HG03060 (cell line): ENCODE results near the gene PROK1.
"Not testable (repeated sequence)": the region's sequence is repeated elsewhere in the genome, so short reads cannot be mapped to it uniquely, and the experiment has no call there.

Experiments used
- ATAC-seq: cut with Tn5 transposase; IDR thresholded peaks from one replicate; pipeline ENCODE4 v1.9.1; 2021; ENCODE audit warnings: low read depth, moderate number of reproducible peaks; ENCODE audit not compliant: unreplicated experiment

Gene PROK1

GRCh38 chr1:110450929-110451328 lies at the start of gene PROK1:
TSS of gene PROK1 (plus strand) at chr1:110451149. CDS start at chr1:110451217, 68 bp downstream.
- no peak for ATAC-seq

- ATAC-seq, result no peak
Measured at GRCh38 chr1:110403805-110404204, 47.1 kb upstream of the PROK1 start.

GRCh38 chr1:110404401-110404800 lies 46.5 kb upstream of the PROK1 start:
- no peak for ATAC-seq

DNA sequence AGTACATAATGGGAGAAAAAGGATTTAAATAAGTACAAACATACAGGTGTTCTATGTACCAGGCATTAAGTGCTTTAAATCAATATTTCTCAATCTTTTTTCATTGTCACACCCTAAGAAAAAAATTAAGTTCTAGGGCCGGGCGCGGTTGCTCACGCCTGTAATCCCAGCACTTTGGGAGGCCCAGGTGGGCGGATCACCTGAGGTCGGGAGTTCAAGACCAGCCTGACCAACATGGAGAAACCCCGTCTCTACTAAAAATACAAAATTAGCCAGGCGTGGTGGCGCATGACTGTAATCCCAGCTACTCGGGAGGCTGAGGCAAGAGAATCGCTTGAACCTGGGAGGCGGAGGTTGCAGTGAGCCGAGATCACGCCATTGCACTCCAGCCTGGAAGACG lies 44.5 kb upstream of the PROK1 start:
- not testable (repeated sequence) for ATAC-seq

DNA sequence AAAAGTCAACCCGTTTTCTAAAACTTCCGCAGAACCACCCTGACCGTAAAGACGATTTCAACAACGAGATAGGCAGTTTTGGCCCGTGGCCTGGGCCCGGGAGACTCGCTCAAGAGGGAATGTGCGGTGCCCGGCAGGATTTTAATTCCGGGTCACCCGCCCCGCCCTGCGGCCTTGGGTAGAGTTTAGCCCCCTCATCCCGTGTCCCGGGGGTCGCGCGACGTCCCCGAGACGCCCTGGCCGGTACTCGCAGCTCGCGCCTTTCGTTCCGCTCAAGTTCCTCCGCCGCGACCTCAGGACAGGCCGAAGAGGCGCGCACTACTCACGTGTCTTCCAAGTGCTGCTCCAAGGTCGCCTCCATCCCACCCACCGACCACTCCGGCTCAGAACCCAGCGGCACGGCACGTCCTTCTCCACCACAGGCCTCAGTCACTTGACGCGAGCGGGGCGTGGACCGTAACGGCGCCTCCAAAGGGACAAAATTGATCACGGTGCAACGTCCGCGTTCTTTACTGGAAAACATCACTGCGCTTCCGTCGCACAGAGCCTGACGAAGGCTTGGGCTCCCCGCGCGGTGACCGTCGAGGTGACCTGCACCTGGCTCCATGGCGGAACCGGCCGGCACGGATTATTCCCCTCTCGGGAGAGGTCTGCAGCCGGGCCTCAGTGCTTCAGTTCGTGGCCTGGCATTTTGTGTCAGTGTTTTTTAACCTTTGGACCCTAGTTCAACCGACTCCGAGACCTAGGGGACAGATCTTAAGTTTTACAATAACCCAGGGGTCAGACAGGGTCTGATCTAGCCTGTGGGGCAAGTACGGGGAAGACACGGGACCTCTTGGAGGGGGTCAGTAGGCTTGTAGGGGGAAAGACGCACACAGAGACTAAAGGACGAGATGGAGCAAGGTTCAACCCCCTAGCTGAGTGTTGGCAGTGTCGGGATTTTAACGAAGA lies 43.4 kb upstream of the PROK1 start, which contains the start of gene LAMTOR5:
LAMTOR5 (minus strand) TSS at position 435 of the 951 bp plus-strand sequence; CDS start at position 361, 74 bp downstream.
- peak; percentile 71 for ATAC-seq

DNA sequence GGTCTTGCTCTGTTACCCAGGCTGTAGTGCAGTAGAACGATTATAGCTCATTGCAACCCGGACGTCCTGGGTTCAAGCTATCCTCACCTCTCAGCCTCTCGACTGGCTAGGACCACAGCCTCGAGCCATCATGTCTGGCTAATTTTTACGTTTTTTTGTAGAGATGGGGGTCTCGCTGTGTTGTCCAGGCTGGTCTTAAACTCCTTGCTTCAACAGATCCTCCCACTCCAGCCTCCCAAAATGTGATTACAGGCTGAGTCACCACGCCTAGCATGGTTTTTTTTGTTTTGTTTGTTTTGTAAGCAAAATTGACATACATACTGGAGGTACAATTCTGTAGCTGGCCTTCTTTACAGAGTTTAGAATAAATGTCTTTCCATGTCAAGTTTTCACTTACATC lies 42.5 kb upstream of the PROK1 start:
- ATAC-seq, result no peak

DNA sequence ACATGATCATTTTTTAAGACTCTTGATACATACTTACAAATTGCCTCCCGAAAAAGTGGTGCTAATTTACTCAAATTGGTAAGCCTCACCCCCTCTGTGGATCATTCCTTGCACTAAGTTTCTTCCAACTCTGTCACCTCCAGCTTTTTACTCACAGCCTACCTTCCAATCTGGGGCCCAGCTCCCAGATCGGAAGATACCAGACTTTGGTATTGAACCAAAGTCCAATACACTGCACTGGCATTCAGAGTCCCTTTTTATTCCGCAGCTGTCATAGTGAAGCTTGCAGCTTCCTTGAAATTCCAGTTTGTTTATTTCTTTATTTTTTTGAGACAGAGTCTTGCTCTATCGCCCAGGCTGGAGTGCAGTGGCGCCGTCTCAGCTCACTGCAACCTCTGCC lies 41.6 kb upstream of the PROK1 start:
- ATAC-seq, result no peak

GRCh38 chr1:110411173-110411735 lies 39.7 kb upstream of the PROK1 start:
- ATAC-seq, result no peak

- no peak for ATAC-seq
Measured at GRCh38 chr1:110412576-110412975, 38.4 kb upstream of the PROK1 start.

- not testable (repeated sequence) for ATAC-seq
Measured at GRCh38 chr1:110413045-110413444, 37.9 kb upstream of the PROK1 start.

GRCh38 chr1:110418729-110419128 lies 32.2 kb upstream of the PROK1 start:
- ATAC-seq, result no peak

DNA sequence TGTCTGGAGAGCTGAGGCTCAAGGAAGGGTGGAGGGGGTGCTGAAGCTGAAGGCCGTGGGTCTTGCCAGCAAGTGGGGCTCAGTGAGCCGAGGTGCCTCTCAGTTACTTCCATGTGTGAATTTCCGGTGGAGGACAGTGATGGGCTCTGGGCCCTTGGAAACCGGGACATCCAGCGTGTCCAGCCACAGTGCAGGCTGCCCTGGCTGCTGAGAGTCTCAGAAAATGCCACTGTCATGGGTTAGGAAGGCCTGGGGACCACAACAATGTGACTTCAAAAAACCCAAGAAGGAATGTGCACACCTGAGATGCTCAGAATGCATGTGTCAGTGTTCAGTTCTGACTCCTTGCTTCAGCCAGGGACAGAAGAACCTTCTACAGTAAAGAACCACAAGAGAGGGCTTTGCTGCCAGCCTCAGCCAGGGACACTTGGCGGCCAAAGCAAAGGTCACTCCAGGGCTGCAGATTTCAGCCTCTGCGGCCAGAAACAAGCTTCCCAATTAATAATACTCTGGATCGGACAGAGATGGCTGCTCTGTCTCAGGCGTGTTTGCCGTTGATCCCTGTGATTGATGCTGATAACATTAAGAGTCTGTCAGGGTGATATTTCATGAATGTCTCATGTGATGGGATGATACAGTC lies 30.8 kb upstream of the PROK1 start:
- no peak for ATAC-seq

GRCh38 chr1:110420874-110421793 lies 29.8 kb upstream of the PROK1 start:
- ATAC-seq, result no peak

- ATAC-seq, result no peak
Measured at GRCh38 chr1:110424699-110425611, 26.0 kb upstream of the PROK1 start.

DNA sequence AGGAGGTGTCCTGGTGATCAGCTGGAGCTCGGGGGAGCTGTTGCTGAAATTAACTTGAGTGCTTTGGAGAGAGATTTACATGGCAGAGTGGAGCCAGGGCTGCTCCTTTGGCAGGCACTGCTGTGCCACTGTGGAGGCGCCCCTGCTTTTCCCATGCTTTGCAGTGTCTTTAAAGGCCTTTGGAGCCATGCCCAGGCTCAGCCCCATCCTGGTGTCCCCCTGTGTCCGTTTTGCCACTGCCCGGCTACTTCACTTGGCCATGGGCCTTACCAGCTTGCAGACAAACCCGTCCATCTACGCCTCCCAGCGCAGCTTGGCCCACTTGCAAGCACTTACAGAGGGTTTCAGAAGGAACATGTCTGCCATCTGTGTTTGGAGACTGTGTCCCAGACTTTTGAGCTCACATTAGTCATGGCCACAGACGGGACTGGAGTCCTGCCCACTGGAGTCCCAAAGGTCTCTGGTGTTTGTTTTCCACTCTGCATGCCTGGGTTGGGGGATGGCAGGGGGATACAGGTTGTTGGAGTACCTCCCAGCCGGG lies 25.3 kb upstream of the PROK1 start:
- ATAC-seq, result no peak

GRCh38 chr1:110426854-110427253 lies 24.1 kb upstream of the PROK1 start:
- ATAC-seq, result no peak

DNA sequence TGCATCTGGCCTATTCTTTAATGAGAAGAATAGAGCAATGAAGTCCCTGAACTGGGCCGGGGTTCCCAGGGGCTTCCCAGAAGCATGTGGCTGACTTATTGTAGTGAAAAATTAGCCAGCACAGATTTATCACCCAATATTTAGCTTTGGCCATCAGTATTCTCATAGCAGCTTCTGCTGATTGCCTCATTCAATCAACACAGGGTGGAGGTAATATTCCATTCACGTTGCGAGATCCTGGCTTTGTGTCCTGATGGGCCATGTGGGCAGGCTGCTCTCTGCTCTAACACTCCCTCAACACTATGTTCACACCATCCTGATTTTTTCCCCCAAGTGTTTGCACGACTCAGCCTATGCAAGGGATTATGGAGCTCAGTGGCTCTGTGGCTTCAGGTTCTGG lies 22.0 kb upstream of the PROK1 start:
- no peak for ATAC-seq

GRCh38 chr1:110430366-110430765 lies 20.6 kb upstream of the PROK1 start:
- no peak for ATAC-seq

DNA sequence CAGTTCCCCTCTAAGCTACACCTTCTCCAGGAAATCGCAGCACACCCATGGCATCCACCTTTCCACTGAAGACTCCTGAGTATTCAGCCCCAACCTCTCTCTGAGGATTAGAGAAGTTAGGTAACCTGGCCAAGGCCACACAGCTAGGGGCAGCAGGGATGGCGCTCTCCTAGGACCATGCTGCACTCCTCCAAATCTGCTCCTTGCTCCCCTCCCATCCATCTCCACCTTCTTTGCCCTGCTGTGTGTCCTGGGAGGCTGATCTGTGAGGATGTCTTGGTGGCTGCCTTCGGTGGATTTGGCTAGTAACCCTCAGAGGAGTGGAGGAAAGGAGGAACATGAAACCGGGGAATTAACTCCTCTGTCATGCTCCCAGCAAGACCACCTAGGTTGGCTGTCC lies 20.0 kb upstream of the PROK1 start:
- no peak for ATAC-seq
